H9 (cell line): ENCODE data around the gene EDA. TPM values are rescaled to one million over a fixed set of nuclear protein-coding genes. Genes with fewer than 3 reads are reported as not detected.

Experiments used
- DNase-seq: peaks from one replicate; pipeline ENCODE4 v3.0.0-alpha.2; 2017
- H2AFZ ChIP-seq: one replicate; pipeline ENCODE4 v1.6.1; 2013; ENCODE audit warnings: mild to moderate bottlenecking, low read length, control low read depth, moderate library complexity
- H2AK5ac ChIP-seq: 2 replicates; pipeline ENCODE4 v1.6.1; 2013; ENCODE audit warnings: low read length, control low read depth, mixed read lengths; ENCODE audit not compliant: insufficient read length
- H2BK120ac ChIP-seq: one replicate; pipeline ENCODE4 v1.6.1; 2013; ENCODE audit warnings: low read depth, mild to moderate bottlenecking, low read length, control low read depth, inconsistent platforms; ENCODE audit not compliant: poor library complexity, severe bottlenecking
- H2BK12ac ChIP-seq: 2 replicates; pipeline ENCODE4 v1.6.1; 2013; ENCODE audit warnings: low read length, control low read depth, mixed read lengths, low read depth; ENCODE audit not compliant: insufficient read length
- H2BK15ac ChIP-seq: 2 replicates; pipeline ENCODE4 v1.6.1; 2013; ENCODE audit warnings: low read depth, low read length, control low read depth
- H2BK20ac ChIP-seq: one replicate; pipeline ENCODE4 v1.6.1; 2013; ENCODE audit warnings: low read depth, mild to moderate bottlenecking, low read length, control low read depth, inconsistent platforms; ENCODE audit not compliant: poor library complexity, severe bottlenecking
- H2BK5ac ChIP-seq: 2 replicates; pipeline ENCODE4 v1.6.1; 2013; ENCODE audit warnings: low read length, control low read depth, mixed read lengths; ENCODE audit not compliant: insufficient read length
- H3K14ac ChIP-seq: 2 replicates; pipeline ENCODE4 v1.6.1; 2013; ENCODE audit warnings: low read length, control low read depth; ENCODE audit not compliant: insufficient read depth
- H3K18ac ChIP-seq: 2 replicates; pipeline ENCODE4 v1.6.1; 2013; ENCODE audit warnings: low read depth, mild to moderate bottlenecking, mixed read lengths, low read length, control low read depth; ENCODE audit not compliant: insufficient read length
- H3K23ac ChIP-seq: 2 replicates; pipeline ENCODE4 v1.6.1; 2013; ENCODE audit warnings: low read length, control low read depth, mixed read lengths, low read depth; ENCODE audit not compliant: insufficient read length
- H3K23me2 ChIP-seq: 2 replicates; pipeline ENCODE4 v1.6.1; 2013; ENCODE audit warnings: low read depth, mild to moderate bottlenecking, mixed read lengths, low read length, control low read depth; ENCODE audit not compliant: insufficient read length, poor library complexity, severe bottlenecking
- H3K27ac ChIP-seq: 2 replicates; pipeline ENCODE4 v1.5.1; 2013; ENCODE audit warnings: low read length, control low read depth, mixed read lengths, low read depth; ENCODE audit not compliant: insufficient read length
- H3K27me3 ChIP-seq: 2 replicates; pipeline ENCODE4 v1.6.1; 2013; ENCODE audit warnings: low read length, control low read depth, inconsistent platforms; ENCODE audit not compliant: insufficient read depth
- H3K4ac ChIP-seq: 2 replicates; pipeline ENCODE4 v1.6.1; 2013; ENCODE audit warnings: low read depth, mild to moderate bottlenecking, control low read depth, inconsistent platforms, low read length, moderate library complexity
- H3K4me1 ChIP-seq: 2 replicates; pipeline ENCODE4 v1.6.1; 2013; ENCODE audit warnings: low read length, control low read depth, inconsistent platforms; ENCODE audit not compliant: insufficient read depth
- H3K4me2 ChIP-seq: 2 replicates; pipeline ENCODE4 v1.6.1; 2013; ENCODE audit warnings: low read length, control low read depth, mixed read lengths; ENCODE audit not compliant: insufficient read length, insufficient read depth
- H3K56ac ChIP-seq: 2 replicates; pipeline ENCODE4 v1.6.1; 2013; ENCODE audit warnings: low read depth, mild to moderate bottlenecking, mixed read lengths, low read length, control low read depth; ENCODE audit not compliant: insufficient read length
- H3K79me1 ChIP-seq: 2 replicates; pipeline ENCODE4 v1.6.1; 2013; ENCODE audit warnings: low read depth, mild to moderate bottlenecking, moderate library complexity, low read length, control low read depth, inconsistent platforms; ENCODE audit not compliant: insufficient read depth, poor library complexity, severe bottlenecking
- H3K79me2 ChIP-seq: 2 replicates; pipeline ENCODE4 v1.6.1; 2013; ENCODE audit warnings: low read length, control low read depth, inconsistent platforms; ENCODE audit not compliant: insufficient read depth
- H3K9ac ChIP-seq: 2 replicates; pipeline ENCODE4 v1.6.1; 2013; ENCODE audit warnings: low read length, control low read depth, mixed read lengths; ENCODE audit not compliant: insufficient read length; ENCODE audit errors: extremely low read depth
- H3K9me3 ChIP-seq: one replicate; pipeline ENCODE4 v1.6.1; 2013; ENCODE audit warnings: low read depth, low read length, inconsistent platforms; ENCODE audit not compliant: control insufficient read depth
- H3T11ph ChIP-seq: one replicate; pipeline ENCODE4 v1.6.1; 2013; ENCODE audit warnings: mild to moderate bottlenecking, low read length, control low read depth, inconsistent platforms
- H4K20me1 ChIP-seq: one replicate; pipeline ENCODE4 v1.6.1; 2013; ENCODE audit not compliant: control insufficient read depth, insufficient read length, insufficient read depth
- H4K5ac ChIP-seq: 2 replicates; pipeline ENCODE4 v1.6.1; 2013; ENCODE audit warnings: low read depth, mild to moderate bottlenecking, mixed read lengths, low read length, control low read depth; ENCODE audit not compliant: insufficient read length
- H4K8ac ChIP-seq: replicated peaks from 2 replicates; pipeline ENCODE4 v1.6.1; 2013; ENCODE audit warnings: low read length, control low read depth, mixed read lengths, low read depth; ENCODE audit not compliant: insufficient read length
- H4K91ac ChIP-seq: 2 replicates; pipeline ENCODE4 v1.6.1; 2013; ENCODE audit warnings: low read depth, mild to moderate bottlenecking, moderate library complexity, mixed read lengths, low read length, control low read depth; ENCODE audit not compliant: insufficient read length
- H3K27ac Mint-ChIP-seq, 3 experiments: 2 replicates in 2 of 3; 3 replicates in 1 of 3; pipeline ENCODE4 v1.8.0; 2020 to 2021; ENCODE audit warnings: mixed read lengths in 3 of 3, mild to moderate bottlenecking in 1 of 3, moderate library complexity in 1 of 3
- H3K27me3 Mint-ChIP-seq: 2 replicates; pipeline ENCODE4 v1.8.0; 2021; ENCODE audit warnings: low read depth, mild to moderate bottlenecking, moderate library complexity, mixed read lengths
- H3K36me3 Mint-ChIP-seq, 3 experiments: 2 replicates in 2 of 3; 3 replicates in 1 of 3; pipeline ENCODE4 v1.8.0; 2020 to 2021; ENCODE audit warnings: low read depth in 3 of 3, mixed read lengths in 3 of 3; ENCODE audit not compliant: insufficient read depth in 1 of 3
- H3K4me1 Mint-ChIP-seq, 2 experiments: 2 replicates each; pipeline ENCODE4 v1.8.0; 2020; ENCODE audit warnings: mixed read lengths in 2 of 2
- H3K4me3 Mint-ChIP-seq, 2 experiments: 2 replicates in 1 of 2; 3 replicates in 1 of 2; pipeline ENCODE4 v1.8.0; 2020 to 2021; ENCODE audit warnings: mild to moderate bottlenecking in 2 of 2, mixed read lengths in 2 of 2, moderate library complexity in 1 of 2
- H3K9me3 Mint-ChIP-seq, 2 experiments: 2 replicates in 1 of 2; 3 replicates in 1 of 2; pipeline ENCODE4 v1.8.0; 2020; ENCODE audit warnings: mild to moderate bottlenecking in 2 of 2, mixed read lengths in 2 of 2, moderate library complexity in 1 of 2
- CTCF ChIP-seq: fragments of 200-600 bp; sonication (generic); conservative IDR thresholded peaks from 3 replicates; pipeline ENCODE4 v1.8.0; 2021; ENCODE audit warnings: antibody characterized with exemption, mild to moderate bottlenecking
- WGBS: extraction: QIAGEN DNeasy Blood & Tissue Kit; methylation state at CpG from one replicate; pipeline ENCODE4 v1.1.7; 2013; ENCODE audit warnings: missing lambda C conversion rate, low lambda C conversion rate, mixed read lengths; ENCODE audit not compliant: insufficient read length; ENCODE audit errors: extremely low coverage; 5-methylcytosine and 5-hydroxymethylcytosine counted together
- total RNA-seq: library from RNA; stranded (reverse); gene quantifications from 2 replicates; pipeline ENCODE4 v1.2.1, GENCODE V29; 2021

The EDA gene
- total RNA-seq, 1 experiment from 2014 or later: 7.7 TPM

GRCh38 chrX:69968950-69969349 lies 353.0 kb downstream of the EDA start:
- Histone ChIP-seq H2BK20ac (no peak overlapping the region), H3K9ac (no peak overlapping the region), H4K20me1 (no peaks in the 10 kb centered on the region), H3K14ac (no peak overlapping the region), H4K91ac (no peak overlapping the region), H3K23ac (no peak overlapping the region), H3K23me2 (no peaks in the 10 kb centered on the region), H2BK15ac (no peak overlapping the region), H2BK12ac (no peak overlapping the region), H4K8ac (no peak overlapping the region), H3K56ac (no peak overlapping the region), H3K79me2 (no peaks in the 10 kb centered on the region), H4K5ac (no peak overlapping the region), H3K9me3 (peaks cover 57% of the 10 kb centered on the region), H3T11ph (no peak overlapping the region), H3K27ac (no peak overlapping the region), H2BK5ac (no peak overlapping the region), H2AK5ac (no peak overlapping the region), H3K18ac (no peak overlapping the region), H3K4ac (no peak overlapping the region), H3K4me2 (no peak overlapping the region), H3K27me3 (no peaks in the 10 kb centered on the region), H3K4me1 (no peaks in the 10 kb centered on the region), H2BK120ac (no peak overlapping the region), H2AFZ (no peak overlapping the region), H3K79me1 (no peaks in the 10 kb centered on the region)
- H3K27ac Mint-ChIP-seq: no peak overlapping the region
- no peak for DNase-seq
- WGBS: no CpG with 5 or more reads among the region's 4 CpGs
- no peaks in the 10 kb centered on the region for H3K27me3 Mint-ChIP-seq
- no peak for TF ChIP-seq CTCF
- H3K9me3 Mint-ChIP-seq: peaks cover 29 to 35% of the 10 kb centered on the region in 2 experiments
- H3K36me3 Mint-ChIP-seq: no peaks in the 10 kb centered on the region
- peaks cover 2 to 3% of the 10 kb centered on the region in 2 experiments; a peak in 3 of 4 replicates for H3K4me1 Mint-ChIP-seq
- H3K4me3 Mint-ChIP-seq: no peak overlapping the region
